Stimulated activated CD4-positive, alpha-beta T cell treated with anti-CD3 and anti-CD28 coated beads, TNF-alpha, amount 100 ng/mL, for 48 hours (primary cell): ENCODE measurements around the gene LRIF1.
"Not testable (repeated sequence)": the region's sequence is repeated elsewhere in the genome, so short reads cannot be mapped to it uniquely, and the experiment has no call there.

Experiments used
- DNase-seq, 3 donors: peaks; one replicate each; pipeline ENCODE4 v3.0.0-alpha.2; 2020; ENCODE audit warnings: low read depth in 3 of 3

Gene LRIF1

DNA sequence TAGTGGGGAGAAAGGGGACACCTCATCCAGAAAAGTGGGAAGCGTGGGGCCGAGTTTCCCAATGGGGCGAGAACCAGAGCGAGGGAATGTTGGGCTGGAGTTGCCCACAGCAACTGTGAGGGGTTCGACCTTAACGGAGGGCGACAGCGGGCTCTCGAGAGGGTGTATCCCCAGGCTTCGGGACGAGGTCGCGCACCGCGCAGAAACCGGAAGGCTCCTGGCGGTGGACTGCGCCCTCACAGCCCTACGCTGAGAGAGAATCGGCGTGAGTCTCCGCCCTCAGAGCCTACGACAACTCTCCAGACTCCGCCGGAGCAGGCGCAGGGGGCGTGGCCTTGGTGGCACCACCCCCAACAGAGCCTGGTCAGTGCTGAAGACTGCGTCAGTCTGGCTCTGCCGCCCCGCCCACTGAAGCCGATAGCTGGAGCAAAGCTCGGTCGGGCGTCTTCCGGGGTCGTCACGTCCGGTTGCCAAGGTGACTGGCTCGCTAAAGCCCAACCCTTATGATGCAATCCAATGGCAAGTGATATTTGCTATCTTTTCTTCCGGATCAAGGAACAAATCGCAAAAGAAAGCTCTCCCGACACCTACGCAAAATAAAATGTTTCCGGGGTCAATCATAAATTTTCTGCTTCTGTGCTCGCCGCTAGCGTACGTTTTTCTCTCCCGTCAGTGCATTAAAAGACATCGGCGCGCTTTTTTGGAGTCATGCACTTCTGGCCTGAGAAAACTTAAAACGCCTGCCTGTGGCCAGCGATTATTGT is at the start of gene LRIF1:
TSS of gene LRIF1 (minus strand) at position 232 of the 764 bp plus-strand sequence. CDS start 234 bp downstream, outside the sequence.
- DNase-seq, result peak; percentile 98 to 100 (median 100)

DNA sequence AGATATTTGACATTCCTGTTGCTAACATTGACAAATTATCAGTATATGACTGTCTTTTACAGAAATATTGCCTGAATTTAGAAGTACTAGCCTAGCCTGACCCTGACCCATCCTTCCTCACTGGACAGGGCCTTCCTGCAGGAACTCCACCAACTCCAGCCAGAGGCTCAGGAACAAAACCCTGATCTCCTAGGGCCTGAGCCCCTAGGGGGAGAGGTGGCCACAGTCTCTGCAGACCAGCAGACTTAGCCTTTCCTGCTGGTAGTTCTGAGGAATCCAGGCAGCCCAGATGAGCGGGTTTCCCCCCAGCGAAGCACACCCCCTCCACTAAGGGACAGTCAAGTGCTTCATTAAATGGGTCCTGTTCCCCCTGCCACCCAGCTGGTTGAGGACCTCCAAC is 44.3 kb upstream of the LRIF1 start:
- no peak for DNase-seq

GRCh38 chr1:111006556-111006955 is 42.8 kb upstream of the LRIF1 start:
- DNase-seq, result no peak

- DNase-seq, result not testable (repeated sequence)
Measured at GRCh38 chr1:110999607-111000006, 35.9 kb upstream of the LRIF1 start.

- not testable (repeated sequence) for DNase-seq
Measured at GRCh38 chr1:110992329-110992728, 28.6 kb upstream of the LRIF1 start.

DNA sequence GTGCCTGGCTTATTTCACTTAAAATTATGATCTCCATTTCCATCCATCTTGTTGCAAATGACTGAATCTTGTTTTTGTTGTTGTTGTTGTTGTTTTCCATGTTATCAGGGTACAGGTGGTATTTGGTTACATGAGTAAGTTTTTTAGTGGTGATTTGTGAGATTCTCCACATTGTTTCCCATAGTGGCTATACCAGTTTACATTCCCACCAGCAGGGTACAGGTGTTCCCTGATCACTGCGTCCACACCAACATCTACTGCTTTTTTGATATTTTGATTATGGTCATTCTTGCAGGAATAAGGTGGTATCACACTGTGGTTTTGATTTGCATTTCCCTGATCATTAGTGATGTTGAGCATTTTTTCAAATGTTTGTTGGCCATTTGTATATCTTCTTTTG is 27.6 kb upstream of the LRIF1 start:
- not testable (repeated sequence) for DNase-seq

- DNase-seq, result no peak
Measured at GRCh38 chr1:110990541-110990940, 26.8 kb upstream of the LRIF1 start.

- DNase-seq, result no peak
Measured at GRCh38 chr1:110986407-110986891, 22.7 kb upstream of the LRIF1 start.

DNA sequence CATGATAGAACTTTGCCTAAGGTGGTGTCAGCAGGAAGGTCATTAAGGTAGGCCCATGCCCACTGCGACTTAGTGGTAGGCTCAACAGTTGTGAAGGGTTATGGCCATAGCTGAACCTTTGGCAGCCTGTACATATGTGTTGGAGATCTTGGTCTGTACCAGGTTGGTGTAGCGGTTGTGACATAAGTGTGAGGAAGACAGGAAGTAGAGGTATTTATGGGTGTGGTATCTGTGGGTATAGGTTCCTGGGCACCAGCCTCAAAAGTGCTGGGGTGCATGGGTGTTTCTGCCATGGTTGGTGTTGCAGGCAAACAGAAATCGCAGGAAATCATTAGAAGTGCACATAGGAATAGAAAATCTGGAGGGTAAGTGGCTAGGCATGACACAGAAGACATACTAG is 18.6 kb upstream of the LRIF1 start:
- no peak for DNase-seq

GRCh38 chr1:110979154-110979553 is 15.4 kb upstream of the LRIF1 start:
- DNase-seq, result no peak

DNA sequence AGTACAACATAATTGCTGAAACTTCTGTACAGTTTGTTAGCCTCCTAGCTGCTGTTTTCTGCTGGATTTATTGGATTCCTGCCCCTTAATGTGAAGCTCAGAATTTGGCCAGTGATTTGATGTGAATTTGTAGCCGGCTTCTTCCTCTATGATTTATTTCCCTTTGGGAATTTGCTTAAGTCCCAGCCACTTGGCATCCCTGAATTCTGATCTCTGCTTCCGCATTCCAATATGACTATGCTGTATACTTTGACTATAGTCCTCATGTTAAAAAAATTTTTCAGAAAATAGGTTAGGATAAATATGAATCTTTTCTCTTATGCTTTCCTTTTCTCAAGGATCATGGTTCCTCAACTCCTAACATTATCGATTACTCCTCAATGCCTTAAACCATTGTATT is 12.4 kb upstream of the LRIF1 start:
- DNase-seq, result no peak

- DNase-seq, result no peak
Measured at GRCh38 chr1:110975265-110975664, 11.5 kb upstream of the LRIF1 start.

DNA sequence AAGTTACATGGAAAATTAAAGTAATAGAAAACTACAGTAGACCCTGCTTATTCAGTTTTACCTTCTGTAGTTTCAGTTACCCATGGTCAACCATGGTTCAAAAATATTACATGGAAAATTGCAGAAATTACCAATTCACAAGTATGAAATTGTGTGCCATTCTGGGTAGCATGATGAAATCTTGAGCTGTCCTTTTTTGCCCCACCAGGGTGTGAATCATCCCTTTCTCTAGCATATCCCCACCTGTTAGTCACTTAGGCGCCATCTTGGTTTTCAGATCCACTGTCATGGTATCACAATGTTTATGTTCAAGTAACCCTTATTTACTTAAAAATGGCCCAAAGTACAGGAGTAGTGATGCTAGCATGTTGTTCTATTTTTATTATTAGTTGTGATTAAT is 3.5 kb upstream of the LRIF1 start:
- DNase-seq, result no peak

DNA sequence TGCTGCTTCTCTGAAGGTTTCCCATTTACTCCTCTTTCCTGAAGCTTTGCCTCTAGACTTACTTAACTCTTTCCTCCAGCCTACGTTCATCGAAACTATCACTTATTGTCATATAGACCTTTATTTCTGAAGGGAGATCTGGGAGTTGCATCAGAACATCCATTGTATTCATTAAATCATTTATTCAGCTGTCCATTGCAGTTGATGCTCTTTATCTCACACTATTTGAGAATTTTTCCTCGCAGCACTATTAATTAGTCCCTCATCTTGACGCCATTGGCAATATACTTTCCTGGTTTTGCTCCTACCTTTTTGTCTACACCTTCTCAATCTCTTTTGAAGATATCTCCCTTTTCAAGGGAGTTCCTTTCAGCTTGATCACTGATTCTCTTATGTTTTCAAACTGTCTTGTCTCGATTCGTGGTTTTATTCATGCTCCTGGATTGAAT is 757 bp upstream of the LRIF1 start:
- DNase-seq, result no peak

GRCh38 chr1:110962892-110963690 is 631 bp downstream of the LRIF1 start:
- peak; percentile 23 to 45 (median 36) for DNase-seq

DNA sequence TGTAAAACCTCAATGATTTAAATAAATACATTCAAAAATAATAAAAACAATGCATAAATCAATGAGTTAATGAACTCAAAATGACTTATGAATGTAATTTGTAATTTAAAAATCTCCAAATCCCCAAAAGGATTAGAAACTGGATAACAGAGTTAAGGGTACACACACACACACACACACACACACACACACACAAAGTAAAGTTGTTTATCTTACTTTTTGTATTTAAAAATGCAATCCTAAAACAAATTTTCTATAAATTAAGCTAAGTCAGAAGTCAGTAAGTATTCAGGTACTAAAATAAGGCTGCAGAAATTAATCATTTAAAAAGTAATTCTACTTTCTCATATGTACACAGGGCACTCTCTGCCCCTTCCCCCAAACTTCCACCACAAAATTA is 1.8 kb downstream of the LRIF1 start:
- no peak for DNase-seq

DNA sequence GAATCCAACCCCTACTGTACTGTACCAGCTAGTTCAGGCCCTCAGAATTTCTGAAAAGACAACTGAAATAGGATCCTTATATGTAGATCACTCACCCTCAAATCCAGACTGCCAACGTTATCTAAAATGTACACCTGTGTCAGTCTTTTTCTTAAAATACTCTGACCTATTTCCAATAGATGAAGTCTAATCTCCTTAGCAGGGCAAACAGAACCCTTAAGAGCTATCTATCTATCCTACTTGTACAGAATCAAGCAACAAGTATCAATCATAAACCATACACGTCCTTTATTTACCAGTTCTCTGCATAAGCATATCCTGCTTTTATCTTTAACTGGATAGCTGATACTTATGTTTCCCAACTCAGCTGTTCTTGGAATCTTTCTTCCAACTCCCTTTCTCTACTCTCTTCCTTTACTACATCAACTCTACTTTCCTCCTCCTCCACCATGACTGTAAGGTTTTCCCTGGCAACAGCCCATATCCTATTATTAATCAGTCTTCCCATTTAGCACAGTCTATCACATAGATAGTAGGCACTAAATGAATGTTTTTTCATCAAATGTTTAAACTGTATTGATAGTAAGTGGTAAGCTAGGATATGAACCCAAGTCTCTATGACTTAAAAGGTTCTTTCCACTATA is 2.8 kb downstream of the LRIF1 start:
- no peak for DNase-seq

DNA sequence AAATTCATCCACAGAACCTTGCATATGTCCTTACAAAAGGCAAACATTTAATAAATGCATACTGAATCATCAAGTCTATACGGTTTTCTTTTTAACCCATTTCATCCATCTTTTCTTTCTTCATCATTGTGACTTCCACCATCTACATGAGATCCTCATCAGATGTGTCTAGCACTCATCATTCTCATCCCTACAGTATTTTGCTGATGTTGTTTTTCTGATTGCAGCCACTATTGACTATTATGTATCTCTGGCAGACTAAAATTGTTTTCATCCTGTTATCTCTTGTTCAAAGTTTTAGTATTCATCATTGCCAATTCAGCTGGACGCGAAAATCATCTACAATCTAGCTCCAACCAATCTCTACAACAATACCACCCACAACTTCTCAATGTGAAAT is 5.9 kb downstream of the LRIF1 start:
- no peak for DNase-seq

DNA sequence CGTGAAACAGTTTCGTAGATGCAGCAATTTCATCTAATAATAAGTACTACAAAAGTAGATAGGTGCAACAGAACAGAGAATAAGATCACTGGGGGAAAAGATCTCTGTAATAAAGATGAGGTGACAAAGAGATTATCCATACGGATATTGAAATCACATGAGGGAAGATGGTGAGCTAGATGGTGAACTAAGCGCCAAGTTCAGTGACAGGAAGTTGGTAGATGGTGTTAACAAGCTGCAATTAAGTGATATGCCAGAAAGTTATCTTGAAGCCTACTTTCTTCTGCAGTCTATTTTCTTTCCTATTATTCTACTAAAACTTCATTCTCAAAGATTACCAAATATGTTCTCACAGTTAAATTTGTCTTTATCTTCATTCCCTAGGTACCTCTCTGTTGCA is 7.1 kb downstream of the LRIF1 start:
- DNase-seq, result no peak

DNA sequence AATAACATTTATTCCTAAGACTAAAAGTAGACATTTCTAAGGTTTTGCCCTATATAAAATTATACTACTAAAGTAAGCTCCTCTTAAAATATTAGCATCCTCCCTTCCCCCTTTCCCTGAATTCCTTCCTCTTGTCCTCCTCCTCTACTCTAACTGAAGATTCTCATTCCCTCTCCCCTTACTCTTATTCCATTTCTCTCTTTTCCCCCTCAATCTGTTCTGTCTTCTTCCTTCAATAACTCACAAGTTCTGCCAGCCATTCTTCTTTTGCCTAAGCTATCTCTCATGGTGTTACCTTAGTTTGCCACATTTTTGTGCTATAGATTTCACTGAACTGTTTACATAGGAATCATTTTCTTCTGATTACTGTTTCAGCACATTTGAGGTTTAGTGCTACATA is 10.7 kb downstream of the LRIF1 start:
- no peak for DNase-seq

GRCh38 chr1:110952031-110952430 is 11.7 kb downstream of the LRIF1 start:
- no peak for DNase-seq

DNA sequence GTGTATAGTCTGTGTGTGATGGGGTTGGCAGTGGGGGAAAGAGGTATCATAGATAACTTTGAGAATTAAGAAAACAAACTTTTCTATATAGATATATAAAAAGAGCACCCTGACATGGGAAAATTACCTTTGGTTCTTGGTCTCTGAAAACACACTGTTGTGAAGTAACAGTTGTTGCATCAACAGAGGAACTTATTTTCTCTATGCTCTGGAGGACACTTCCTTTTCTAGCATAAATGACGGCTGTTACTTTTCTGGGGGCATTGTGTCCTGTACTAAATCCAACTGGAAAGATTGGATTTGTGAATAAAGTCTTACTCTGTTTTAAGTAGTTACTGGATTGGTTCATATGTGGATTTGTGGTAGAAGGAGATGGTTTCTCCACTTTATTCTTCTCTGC is 12.6 kb downstream of the LRIF1 start:
- DNase-seq, result no peak
